OCI-LY1 (cell line): ENCODE data around the gene LNX1.

Source experiments
- H2AFZ ChIP-seq: fragments of 200-600 bp; sonication (generic), shearing (Covaris generic); 2 replicates; pipeline ENCODE4 v1.6.0; 2014; ENCODE audit warnings: antibody characterized with exemption, mild to moderate bottlenecking, low read length
- H3F3A ChIP-seq: fragments of 200-600 bp; sonication (generic), shearing (Covaris generic); 2 replicates; pipeline ENCODE4 v1.6.0; 2014; ENCODE audit warnings: mild to moderate bottlenecking, antibody characterized with exemption, low read length, moderate library complexity; ENCODE audit not compliant: insufficient read depth
- H3K27ac ChIP-seq: fragments of 200-600 bp; sonication (generic); 2 replicates; pipeline ENCODE4 v1.5.1; 2014; ENCODE audit warnings: low read length, mixed run types, mild to moderate bottlenecking, low read depth; ENCODE audit not compliant: poor library complexity, severe bottlenecking
- H3K27me3 ChIP-seq: fragments of 200-600 bp; sonication (generic); 2 replicates; pipeline ENCODE4 v1.6.0; 2014; ENCODE audit warnings: antibody characterized with exemption, mild to moderate bottlenecking, low read length, moderate library complexity; ENCODE audit not compliant: insufficient read depth
- H3K36me3 ChIP-seq: fragments of 200-600 bp; sonication (generic); 2 replicates; pipeline ENCODE4 v1.6.1; 2014; ENCODE audit warnings: mild to moderate bottlenecking, antibody characterized with exemption, low read length, moderate library complexity, mixed read lengths; ENCODE audit not compliant: insufficient read depth
- H3K4me1 ChIP-seq: fragments of 200-600 bp; sonication (generic); 2 replicates; pipeline ENCODE4 v1.5.1; 2014; ENCODE audit warnings: mild to moderate bottlenecking, low read length, moderate library complexity; ENCODE audit not compliant: insufficient read depth, severe bottlenecking
- H3K4me2 ChIP-seq: fragments of 200-600 bp; sonication (generic), shearing (Covaris generic); 2 replicates; pipeline ENCODE4 v1.6.1; 2014; ENCODE audit warnings: low read length
- H3K4me3 ChIP-seq: fragments of 200-600 bp; sonication (generic); 2 replicates; pipeline ENCODE4 v1.5.1; 2014; ENCODE audit warnings: low read length, low read depth, mild to moderate bottlenecking, mixed read lengths; ENCODE audit not compliant: poor library complexity, severe bottlenecking
- H3K79me2 ChIP-seq: fragments of 200-600 bp; shearing (Covaris generic); 2 replicates; pipeline ENCODE4 v1.6.1; 2016; ENCODE audit warnings: mixed run types, low read length, mixed read lengths; ENCODE audit not compliant: insufficient read depth
- H3K9ac ChIP-seq: fragments of 200-600 bp; sonication (generic), shearing (Covaris generic); 2 replicates; pipeline ENCODE4 v1.6.1; 2014; ENCODE audit warnings: mild to moderate bottlenecking, low read length, mixed read lengths
- H3K9me2 ChIP-seq: fragments of 200-600 bp; sonication (generic), shearing (Covaris generic); 2 replicates; pipeline ENCODE4 v1.6.1; 2014; ENCODE audit warnings: low read depth, mild to moderate bottlenecking, low read length, mixed read lengths
- H3K9me3 ChIP-seq: fragments of 200-600 bp; shearing (Covaris generic); 2 replicates; pipeline ENCODE4 v1.6.1; 2014; ENCODE audit warnings: low read length, mixed read lengths
- H4K20me1 ChIP-seq: fragments of 200-600 bp; sonication (generic), shearing (Covaris generic); 2 replicates; pipeline ENCODE4 v1.6.0; 2016; ENCODE audit warnings: mild to moderate bottlenecking, low read length; ENCODE audit not compliant: insufficient read depth
- EZH2 ChIP-seq: fragments of 200-600 bp; sonication (generic), shearing (Covaris generic); IDR thresholded peaks from 2 replicates; pipeline ENCODE4 v1.8.0; 2017; ENCODE audit warnings: borderline replicate concordance, mixed run types, mild to moderate bottlenecking, antibody characterized with exemption, low read length, moderate library complexity, mixed read lengths
- TF ChIP-seq, protein P1 (sequence below): fragments of 200-600 bp; sonication (generic), shearing (Covaris generic); IDR thresholded peaks from 2 replicates; pipeline ENCODE4 v1.5.1; 2017; ENCODE audit warnings: mild to moderate bottlenecking, antibody characterized with exemption, low read length, moderate library complexity, mixed read lengths

LNX1 gene

DNA sequence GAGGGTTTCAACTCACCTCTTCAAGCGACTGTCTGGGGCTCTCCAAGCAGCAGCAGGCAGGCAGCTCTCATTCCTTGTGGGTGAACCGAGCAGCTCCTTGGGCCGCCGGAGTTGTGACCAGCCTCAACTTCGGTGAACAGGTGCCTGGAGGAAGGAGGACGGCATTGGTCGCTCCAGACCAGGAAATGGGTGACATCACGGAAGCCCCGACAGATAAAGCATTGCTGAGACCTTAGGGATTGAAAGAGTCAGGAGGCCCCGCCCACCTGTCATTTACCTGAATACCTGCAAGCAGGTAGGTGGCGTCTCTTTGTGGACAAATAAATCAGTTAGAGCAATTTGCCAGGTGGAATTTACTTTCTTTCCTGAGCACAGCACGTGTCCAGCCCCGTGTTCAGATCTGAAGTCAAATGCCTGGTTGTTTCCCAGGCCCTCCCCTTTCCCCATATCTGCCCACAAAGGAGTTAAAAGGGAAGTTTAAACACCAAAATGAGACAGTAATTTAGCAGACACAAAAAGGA lies at the start of gene LNX1:
Gene LNX1, minus strand, starts transcription at position 115 of the 521 bp plus-strand sequence. CDS start 17,484 bp downstream, outside the sequence.
- Histone ChIP-seq H3K9me3 (no peaks in the 10 kb centered on the region), H3K27ac (no peak within 1 kb of the TSS), H3K4me3 (peak within 1 kb of the TSS; percentile 25), H3K79me2 (no peaks in the 10 kb centered on the region), H4K20me1 (no peaks in the 10 kb centered on the region), H3F3A (no peaks in the 10 kb centered on the region), H3K4me1 (no peaks in the 10 kb centered on the region), H3K36me3 (no peaks in the 10 kb centered on the region), H2AFZ (no peak within 1 kb of the TSS), H3K27me3 (no peaks in the 10 kb centered on the region), H3K4me2 (peak within 1 kb of the TSS; percentile 25; the same call in 1 of the 2 replicates), H3K9me2 (no peaks in the 10 kb centered on the region), H3K9ac (no peak within 1 kb of the TSS)
- TF ChIP-seq EZH2 = no peak
- TF ChIP-seq, protein P1, sequence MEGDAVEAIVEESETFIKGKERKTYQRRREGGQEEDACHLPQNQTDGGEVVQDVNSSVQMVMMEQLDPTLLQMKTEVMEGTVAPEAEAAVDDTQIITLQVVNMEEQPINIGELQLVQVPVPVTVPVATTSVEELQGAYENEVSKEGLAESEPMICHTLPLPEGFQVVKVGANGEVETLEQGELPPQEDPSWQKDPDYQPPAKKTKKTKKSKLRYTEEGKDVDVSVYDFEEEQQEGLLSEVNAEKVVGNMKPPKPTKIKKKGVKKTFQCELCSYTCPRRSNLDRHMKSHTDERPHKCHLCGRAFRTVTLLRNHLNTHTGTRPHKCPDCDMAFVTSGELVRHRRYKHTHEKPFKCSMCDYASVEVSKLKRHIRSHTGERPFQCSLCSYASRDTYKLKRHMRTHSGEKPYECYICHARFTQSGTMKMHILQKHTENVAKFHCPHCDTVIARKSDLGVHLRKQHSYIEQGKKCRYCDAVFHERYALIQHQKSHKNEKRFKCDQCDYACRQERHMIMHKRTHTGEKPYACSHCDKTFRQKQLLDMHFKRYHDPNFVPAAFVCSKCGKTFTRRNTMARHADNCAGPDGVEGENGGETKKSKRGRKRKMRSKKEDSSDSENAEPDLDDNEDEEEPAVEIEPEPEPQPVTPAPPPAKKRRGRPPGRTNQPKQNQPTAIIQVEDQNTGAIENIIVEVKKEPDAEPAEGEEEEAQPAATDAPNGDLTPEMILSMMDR = no peak

DNA sequence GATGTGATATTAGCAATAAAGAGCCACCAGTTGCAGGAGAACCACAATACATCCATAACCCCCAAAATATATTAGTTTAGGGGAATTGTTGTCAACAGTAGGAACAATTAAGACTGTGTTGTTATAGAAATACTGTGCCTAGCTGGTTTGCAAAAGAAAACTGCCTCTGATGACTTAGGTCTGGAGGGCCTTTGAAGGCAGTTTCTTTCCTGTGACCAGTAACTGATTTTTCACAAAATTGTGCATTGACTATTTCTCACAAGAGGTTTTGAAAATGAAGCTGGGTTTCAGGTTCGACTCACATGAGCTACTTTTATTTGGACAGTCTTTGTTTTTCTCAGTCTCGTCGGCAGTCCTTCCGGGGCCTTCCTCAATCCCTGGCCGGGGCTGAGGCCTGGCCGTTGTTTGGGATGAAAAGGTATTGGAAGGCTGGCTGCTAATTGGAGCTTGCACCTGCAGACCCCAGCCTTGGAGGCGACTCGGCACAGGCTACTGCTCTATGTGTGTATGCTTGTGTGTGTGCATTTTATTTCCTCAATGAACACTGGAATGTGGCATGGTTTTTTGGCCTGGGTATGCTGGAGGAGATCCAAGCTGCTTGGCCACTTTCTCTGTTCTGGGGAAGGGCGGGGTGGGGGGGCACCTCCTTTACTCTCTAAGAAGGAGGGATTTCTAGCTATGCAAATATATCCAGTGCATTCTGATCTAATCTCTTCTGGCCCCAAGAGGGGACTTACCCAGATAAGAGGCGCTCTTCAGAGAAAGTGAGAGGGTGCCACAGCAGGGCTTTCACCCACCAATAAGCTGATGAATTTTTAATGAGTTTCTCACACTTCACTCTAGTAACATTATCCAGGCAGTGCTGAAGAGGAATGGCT lies 49.5 kb upstream of the LNX1 start:
- H2AFZ ChIP-seq = no peak overlapping the region
- no peaks in the 10 kb centered on the region for H4K20me1 ChIP-seq
- H3K4me1 ChIP-seq = no peaks in the 10 kb centered on the region
- H3K4me3 ChIP-seq = no peak overlapping the region
- no peak for TF ChIP-seq EZH2
- TF ChIP-seq, protein P1 = no peak
- no peaks in the 10 kb centered on the region for H3F3A ChIP-seq
- no peak overlapping the region for H3K9ac ChIP-seq
- no peaks in the 10 kb centered on the region for H3K9me2 ChIP-seq
- H3K9me3 ChIP-seq = no peaks in the 10 kb centered on the region
- H3K27me3 ChIP-seq = no peaks in the 10 kb centered on the region
- no peak overlapping the region for H3K27ac ChIP-seq
- no peaks in the 10 kb centered on the region for H3K79me2 ChIP-seq
- no peak overlapping the region for H3K4me2 ChIP-seq
- H3K36me3 ChIP-seq = no peaks in the 10 kb centered on the region

DNA sequence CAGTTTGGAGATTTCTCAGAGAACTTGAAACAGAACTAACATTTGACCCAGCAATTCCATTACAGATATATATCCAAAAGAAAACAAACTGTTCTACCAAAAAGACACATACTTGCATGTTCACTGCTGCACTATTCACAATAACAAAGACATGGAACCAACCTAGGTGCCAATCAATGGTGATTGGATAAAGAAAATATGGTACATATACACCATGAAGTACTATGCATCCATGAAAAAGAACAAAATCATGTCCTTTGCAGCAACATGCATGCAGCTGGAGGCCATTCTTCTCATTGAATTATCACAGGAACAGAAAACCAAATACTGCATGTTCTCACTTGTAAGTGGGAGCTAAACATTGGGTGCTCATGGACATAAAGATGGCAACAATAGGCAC lies 47.6 kb upstream of the LNX1 start:
- H3K36me3 ChIP-seq = no peaks in the 10 kb centered on the region
- H3K27me3 ChIP-seq = no peaks in the 10 kb centered on the region
- H3K4me2 ChIP-seq = no peak overlapping the region
- no peak overlapping the region for H3K27ac ChIP-seq
- H3K9me3 ChIP-seq = no peaks in the 10 kb centered on the region
- H3K4me1 ChIP-seq = no peaks in the 10 kb centered on the region
- no peaks in the 10 kb centered on the region for H3F3A ChIP-seq
- no peak overlapping the region for H2AFZ ChIP-seq
- no peaks in the 10 kb centered on the region for H3K9me2 ChIP-seq
- no peak for TF ChIP-seq EZH2
- TF ChIP-seq, protein P1 = no peak
- H4K20me1 ChIP-seq = no peaks in the 10 kb centered on the region
- H3K79me2 ChIP-seq = no peaks in the 10 kb centered on the region
- no peak overlapping the region for H3K9ac ChIP-seq
- H3K4me3 ChIP-seq = no peak overlapping the region
